Astrocyte (in vitro differentiated cells and primary cell): Measurements from ENCODE around the gene TMEM220. TPM values are rescaled to one million over a fixed set of nuclear protein-coding genes. Genes with fewer than 3 reads are reported as not detected.

Experiments
- DNase-seq: peaks from one replicate; pipeline ENCODE4 v3.0.0-alpha.2; 2010; ENCODE audit warnings: low read depth
- FAIRE-seq: peaks from 2 replicates; lab custom pipeline; 2011; peaks lifted over from hg19 to GRCh38; lab: Jason Lieb, UNC
- H2AFZ ChIP-seq: 2 replicates; pipeline ENCODE4 v1.6.0; 2012; ENCODE audit warnings: low read depth, low read length, inconsistent platforms
- H3K27ac ChIP-seq: 2 replicates; pipeline ENCODE4 v1.5.1; 2011; ENCODE audit warnings: low read depth, low read length, inconsistent platforms
- H3K27me3 ChIP-seq: 2 replicates; pipeline ENCODE4 v1.6.0; 2011; ENCODE audit warnings: low read length, inconsistent platforms; ENCODE audit not compliant: insufficient read depth
- H3K36me3 ChIP-seq: 2 replicates; pipeline ENCODE4 v1.5.1; 2011; ENCODE audit warnings: low read length, inconsistent platforms; ENCODE audit not compliant: insufficient read depth
- H3K4me1 ChIP-seq: 2 replicates; pipeline ENCODE4 v1.5.1; 2011; ENCODE audit warnings: low read length, inconsistent platforms; ENCODE audit not compliant: insufficient read depth
- H3K4me2 ChIP-seq: 2 replicates; pipeline ENCODE4 v1.6.0; 2012; ENCODE audit warnings: low read length, inconsistent platforms
- H3K4me3 ChIP-seq: 2 replicates; pipeline ENCODE4 v1.5.1; 2011; ENCODE audit warnings: low read depth, mild to moderate bottlenecking, low read length, inconsistent platforms; ENCODE audit not compliant: insufficient read depth
- H3K79me2 ChIP-seq: 2 replicates; pipeline ENCODE4 v1.6.0; 2012; ENCODE audit warnings: mild to moderate bottlenecking, low read length, inconsistent platforms; ENCODE audit not compliant: insufficient read depth
- H3K9ac ChIP-seq: 2 replicates; pipeline ENCODE4 v1.6.0; 2012; ENCODE audit warnings: mild to moderate bottlenecking, low read length, inconsistent platforms
- H3K9me3 ChIP-seq: 2 replicates; pipeline ENCODE4 v1.5.1; 2012; ENCODE audit warnings: low read depth, mild to moderate bottlenecking, low read length, inconsistent platforms; ENCODE audit not compliant: insufficient read depth
- H4K20me1 ChIP-seq: 2 replicates; pipeline ENCODE4 v1.6.0; 2012; ENCODE audit warnings: low read length, inconsistent platforms; ENCODE audit not compliant: insufficient read depth
- H3K27ac Mint-ChIP-seq: one replicate; pipeline ENCODE4 v1.8.0; 2021; ENCODE audit warnings: mild to moderate bottlenecking, mixed read lengths; ENCODE audit not compliant: unreplicated experiment
- H3K27me3 Mint-ChIP-seq: one replicate; pipeline ENCODE4 v1.8.0; 2021; ENCODE audit warnings: low read depth, mixed read lengths; ENCODE audit not compliant: unreplicated experiment
- H3K36me3 Mint-ChIP-seq: one replicate; pipeline ENCODE4 v1.8.0; 2021; ENCODE audit warnings: low read depth, mixed read lengths; ENCODE audit not compliant: unreplicated experiment
- H3K4me1 Mint-ChIP-seq: one replicate; pipeline ENCODE4 v1.8.0; 2021; ENCODE audit warnings: low read depth, mixed read lengths; ENCODE audit not compliant: unreplicated experiment
- H3K4me3 Mint-ChIP-seq: one replicate; pipeline ENCODE4 v1.8.0; 2021; ENCODE audit warnings: mild to moderate bottlenecking, moderate library complexity, mixed read lengths; ENCODE audit not compliant: unreplicated experiment
- H3K9me3 Mint-ChIP-seq: one replicate; pipeline ENCODE4 v1.8.0; 2021; ENCODE audit warnings: mild to moderate bottlenecking, mixed read lengths; ENCODE audit not compliant: unreplicated experiment
- EZH2 ChIP-seq: IDR thresholded peaks from 2 replicates; pipeline ENCODE4 v1.6.1; 2012; ENCODE audit warnings: mild to moderate bottlenecking, low read length, inconsistent platforms; ENCODE audit not compliant: insufficient read depth
- total RNA-seq: library from RNA; stranded (reverse); gene quantifications from 2 replicates; pipeline ENCODE4 v1.2.1, GENCODE V29; 2021
- TF ChIP-seq, protein P1 (sequence below): IDR thresholded peaks from 2 replicates; pipeline ENCODE4 v1.5.1; 2011; ENCODE audit warnings: low read depth, mild to moderate bottlenecking, inconsistent platforms, low read length, moderate library complexity; ENCODE audit not compliant: insufficient read depth

TMEM220 gene
- total RNA-seq, 1 donor from 2014 or later = 1.0 TPM

GRCh38 chr17:10742431-10742830 lies 12.6 kb upstream of the TMEM220 start:
- DNase-seq (no peak), FAIRE-seq (no peak)
- no peak for TF ChIP-seq EZH2
- TF ChIP-seq, protein P1, sequence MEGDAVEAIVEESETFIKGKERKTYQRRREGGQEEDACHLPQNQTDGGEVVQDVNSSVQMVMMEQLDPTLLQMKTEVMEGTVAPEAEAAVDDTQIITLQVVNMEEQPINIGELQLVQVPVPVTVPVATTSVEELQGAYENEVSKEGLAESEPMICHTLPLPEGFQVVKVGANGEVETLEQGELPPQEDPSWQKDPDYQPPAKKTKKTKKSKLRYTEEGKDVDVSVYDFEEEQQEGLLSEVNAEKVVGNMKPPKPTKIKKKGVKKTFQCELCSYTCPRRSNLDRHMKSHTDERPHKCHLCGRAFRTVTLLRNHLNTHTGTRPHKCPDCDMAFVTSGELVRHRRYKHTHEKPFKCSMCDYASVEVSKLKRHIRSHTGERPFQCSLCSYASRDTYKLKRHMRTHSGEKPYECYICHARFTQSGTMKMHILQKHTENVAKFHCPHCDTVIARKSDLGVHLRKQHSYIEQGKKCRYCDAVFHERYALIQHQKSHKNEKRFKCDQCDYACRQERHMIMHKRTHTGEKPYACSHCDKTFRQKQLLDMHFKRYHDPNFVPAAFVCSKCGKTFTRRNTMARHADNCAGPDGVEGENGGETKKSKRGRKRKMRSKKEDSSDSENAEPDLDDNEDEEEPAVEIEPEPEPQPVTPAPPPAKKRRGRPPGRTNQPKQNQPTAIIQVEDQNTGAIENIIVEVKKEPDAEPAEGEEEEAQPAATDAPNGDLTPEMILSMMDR = no peak
- no peaks in the 10 kb centered on the region for H4K20me1 ChIP-seq
- H3K4me2 ChIP-seq = no peak overlapping the region
- no peak overlapping the region for H3K4me3 Mint-ChIP-seq
- H3K9me3 Mint-ChIP-seq = no peaks in the 10 kb centered on the region
- H3K79me2 ChIP-seq = no peaks in the 10 kb centered on the region
- H3K27me3 Mint-ChIP-seq = peaks cover 26% of the 10 kb centered on the region
- no peaks in the 10 kb centered on the region for H3K9me3 ChIP-seq
- H3K4me1 ChIP-seq = no peaks in the 10 kb centered on the region
- no peaks in the 10 kb centered on the region for H3K36me3 Mint-ChIP-seq
- no peak overlapping the region for H3K27ac ChIP-seq
- H3K36me3 ChIP-seq = no peaks in the 10 kb centered on the region
- no peak overlapping the region for H3K4me3 ChIP-seq
- H3K9ac ChIP-seq = no peak overlapping the region
- no peak overlapping the region for H3K27ac Mint-ChIP-seq
- H2AFZ ChIP-seq = no peak overlapping the region
- H3K4me1 Mint-ChIP-seq = no peaks in the 10 kb centered on the region
- peaks cover 5% of the 10 kb centered on the region for H3K27me3 ChIP-seq

DNA sequence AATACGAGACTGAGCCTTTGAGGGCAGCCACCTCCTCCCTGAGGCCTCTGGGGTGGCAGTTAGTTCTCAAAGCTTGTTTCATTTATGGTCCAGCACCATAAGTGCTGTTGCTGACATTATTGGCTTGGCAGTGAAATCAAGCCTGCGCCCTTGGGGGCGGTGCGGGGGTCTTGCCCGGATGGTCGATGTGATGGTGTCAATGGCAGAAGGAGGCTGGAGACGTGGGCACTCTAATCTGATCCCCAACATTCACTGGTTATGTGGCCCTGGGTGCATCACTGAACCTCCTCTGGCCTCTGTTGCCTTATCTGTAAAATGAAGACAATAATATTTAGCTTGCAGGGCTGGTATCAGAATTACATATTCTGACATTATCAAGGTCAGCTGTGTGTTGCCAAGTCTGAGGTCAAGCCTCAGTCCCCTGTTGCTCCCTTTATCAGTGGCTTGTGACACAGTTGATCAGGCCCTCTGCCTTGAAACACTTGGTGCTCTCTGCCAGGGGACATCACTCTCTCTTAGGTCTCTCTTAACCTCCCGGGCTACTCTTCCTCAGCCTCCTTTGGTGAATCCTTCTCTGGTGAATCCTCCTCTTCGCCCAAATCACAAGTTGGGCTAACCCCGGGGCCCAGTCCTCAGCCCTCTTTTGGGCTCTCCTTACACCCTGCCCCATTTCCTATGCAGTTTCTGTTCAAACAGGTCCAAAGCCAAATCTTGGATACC lies 11.8 kb upstream of the TMEM220 start:
- H3K4me3 ChIP-seq = no peak overlapping the region
- H3K27me3 ChIP-seq = peaks cover 3% of the 10 kb centered on the region
- H3K27ac ChIP-seq = no peak overlapping the region
- H3K79me2 ChIP-seq = no peaks in the 10 kb centered on the region
- FAIRE-seq = no peak
- H3K36me3 ChIP-seq = no peaks in the 10 kb centered on the region
- no peak overlapping the region for H3K9ac ChIP-seq
- H3K4me1 ChIP-seq = no peaks in the 10 kb centered on the region
- no peaks in the 10 kb centered on the region for H4K20me1 ChIP-seq
- no peak for DNase-seq
- Mint-ChIP-seq H3K4me1 (no peaks in the 10 kb centered on the region), H3K9me3 (no peaks in the 10 kb centered on the region), H3K4me3 (no peak overlapping the region), H3K27ac (no peak overlapping the region), H3K27me3 (peaks cover 26% of the 10 kb centered on the region), H3K36me3 (no peaks in the 10 kb centered on the region)
- TF ChIP-seq EZH2 = no peak
- TF ChIP-seq, protein P1 = no peak
- H3K9me3 ChIP-seq = no peaks in the 10 kb centered on the region
- no peak overlapping the region for H3K4me2 ChIP-seq
- no peak overlapping the region for H2AFZ ChIP-seq

DNA sequence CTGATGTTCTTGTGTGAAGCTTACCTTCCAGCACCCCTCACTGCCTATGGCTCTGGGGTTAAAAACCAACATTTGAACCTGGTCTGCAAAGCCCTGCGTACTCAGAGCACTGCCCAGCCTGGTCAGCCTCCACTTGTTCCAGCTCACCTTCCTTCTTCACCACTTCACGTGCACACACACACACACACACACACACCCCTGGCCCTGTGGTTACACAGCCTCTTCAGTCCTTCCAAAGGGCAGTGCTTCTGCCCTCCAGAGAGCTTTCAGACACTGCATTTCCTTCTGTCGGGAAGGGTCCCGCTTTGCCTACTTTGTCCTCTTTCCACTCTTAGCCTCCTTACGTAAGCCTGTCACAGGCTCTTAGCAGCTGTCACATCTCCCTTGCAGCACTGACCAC lies 9.6 kb upstream of the TMEM220 start:
- Histone ChIP-seq H3K27ac (no peak overlapping the region), H2AFZ (no peak overlapping the region), H3K9ac (no peak overlapping the region), H3K4me3 (no peak overlapping the region), H3K27me3 (peaks cover 3% of the 10 kb centered on the region), H3K4me1 (no peaks in the 10 kb centered on the region), H3K36me3 (no peaks in the 10 kb centered on the region), H3K9me3 (no peaks in the 10 kb centered on the region), H4K20me1 (no peaks in the 10 kb centered on the region), H3K79me2 (no peaks in the 10 kb centered on the region), H3K4me2 (no peak overlapping the region)
- no peak for DNase-seq
- FAIRE-seq = no peak
- peaks cover 28% of the 10 kb centered on the region for H3K27me3 Mint-ChIP-seq
- H3K36me3 Mint-ChIP-seq = no peaks in the 10 kb centered on the region
- no peak overlapping the region for H3K4me3 Mint-ChIP-seq
- H3K9me3 Mint-ChIP-seq = no peaks in the 10 kb centered on the region
- no peak overlapping the region for H3K27ac Mint-ChIP-seq
- TF ChIP-seq EZH2 = no peak
- TF ChIP-seq, protein P1 = no peak
- no peaks in the 10 kb centered on the region for H3K4me1 Mint-ChIP-seq
